ENCODE measurements around the gene TTC28.

- no peak for TF ChIP-seq CTCF (IDR thresholded peaks at IDR 0.05)
- TF ChIP-seq POLR2A (IDR thresholded peaks at IDR 0.05) = no peak
Observed at GRCh38 chr22:28008649-28009048, 671.0 kb downstream of the TTC28 start.

Measured in heart left ventricle (tissue), 13 donors.